GM21367 (cell line): ENCODE data around the gene EFTUD2.

Experiments
- ATAC-seq: cut with Tn5 transposase; IDR thresholded peaks from one replicate; pipeline ENCODE4 v1.9.1; 2021; ENCODE audit not compliant: unreplicated experiment

The EFTUD2 gene

DNA sequence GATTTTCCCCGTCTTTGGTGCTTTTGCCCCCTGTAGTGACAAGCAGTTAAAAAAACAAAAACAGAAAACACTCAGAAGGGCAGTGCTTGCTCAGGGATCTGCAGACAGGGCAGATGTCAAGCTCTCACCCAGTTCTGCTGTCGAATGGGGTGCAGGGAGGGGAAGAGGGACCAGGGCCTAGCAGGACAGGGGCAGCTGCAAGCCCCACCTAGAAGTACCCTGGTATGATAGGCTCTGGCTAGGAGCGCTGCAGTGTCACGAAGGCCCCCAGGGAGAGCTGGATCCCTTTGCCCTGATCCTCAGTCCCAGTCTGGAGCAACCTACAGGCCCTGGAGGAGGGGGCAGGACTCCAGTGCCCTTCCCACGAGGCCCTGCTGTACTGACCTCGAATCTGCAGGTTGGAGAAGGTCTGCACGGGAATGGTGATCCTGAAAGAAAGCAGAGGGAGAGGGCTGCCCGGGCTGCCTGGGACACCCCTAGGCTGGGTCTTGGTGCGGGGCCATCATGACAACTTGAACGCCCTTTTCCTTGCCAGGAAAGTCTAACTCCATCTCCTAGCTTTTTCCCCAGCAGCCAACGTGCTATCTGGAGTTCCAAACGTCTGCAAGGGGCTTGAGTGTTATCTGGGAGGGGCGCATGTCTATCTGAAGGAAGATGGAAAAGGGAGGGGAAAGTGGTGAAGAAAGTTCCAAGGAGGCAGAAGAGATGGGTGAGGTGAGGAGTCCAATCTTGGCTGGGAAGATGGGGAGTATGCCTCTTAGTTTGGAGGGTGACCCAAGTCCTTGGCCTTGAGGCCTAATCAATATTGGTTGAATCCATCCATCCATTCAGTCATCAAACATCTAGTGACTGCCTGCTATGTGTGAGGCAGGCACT lies 11.2 kb upstream of the EFTUD2 start:
- ATAC-seq: no peak

DNA sequence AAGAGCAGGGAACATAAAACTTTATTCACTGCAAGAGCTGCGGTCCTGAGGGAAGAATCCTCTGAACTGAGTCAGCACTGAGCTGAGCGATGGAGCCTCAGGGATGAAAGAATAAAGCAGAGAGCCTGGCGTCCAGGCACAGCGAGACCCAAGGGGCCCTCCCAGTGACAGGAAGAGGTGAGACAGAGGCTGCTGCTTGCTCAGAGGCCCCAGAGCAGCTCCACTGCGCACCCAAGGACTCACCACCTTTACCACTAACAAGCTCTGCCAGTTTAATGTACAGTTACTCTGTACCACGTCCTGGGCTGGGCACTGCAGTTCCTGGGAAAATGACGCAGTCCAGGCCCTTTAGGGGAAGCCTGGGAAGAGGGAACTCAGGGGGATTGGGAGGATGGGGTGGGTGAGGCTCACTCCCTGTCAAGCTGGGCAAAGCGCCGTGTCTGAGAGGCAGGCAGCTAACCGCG lies 10.5 kb upstream of the EFTUD2 start:
- no peak for ATAC-seq

GRCh38 chr17:44908761-44909326 lies 9.6 kb upstream of the EFTUD2 start:
- no peak for ATAC-seq

DNA sequence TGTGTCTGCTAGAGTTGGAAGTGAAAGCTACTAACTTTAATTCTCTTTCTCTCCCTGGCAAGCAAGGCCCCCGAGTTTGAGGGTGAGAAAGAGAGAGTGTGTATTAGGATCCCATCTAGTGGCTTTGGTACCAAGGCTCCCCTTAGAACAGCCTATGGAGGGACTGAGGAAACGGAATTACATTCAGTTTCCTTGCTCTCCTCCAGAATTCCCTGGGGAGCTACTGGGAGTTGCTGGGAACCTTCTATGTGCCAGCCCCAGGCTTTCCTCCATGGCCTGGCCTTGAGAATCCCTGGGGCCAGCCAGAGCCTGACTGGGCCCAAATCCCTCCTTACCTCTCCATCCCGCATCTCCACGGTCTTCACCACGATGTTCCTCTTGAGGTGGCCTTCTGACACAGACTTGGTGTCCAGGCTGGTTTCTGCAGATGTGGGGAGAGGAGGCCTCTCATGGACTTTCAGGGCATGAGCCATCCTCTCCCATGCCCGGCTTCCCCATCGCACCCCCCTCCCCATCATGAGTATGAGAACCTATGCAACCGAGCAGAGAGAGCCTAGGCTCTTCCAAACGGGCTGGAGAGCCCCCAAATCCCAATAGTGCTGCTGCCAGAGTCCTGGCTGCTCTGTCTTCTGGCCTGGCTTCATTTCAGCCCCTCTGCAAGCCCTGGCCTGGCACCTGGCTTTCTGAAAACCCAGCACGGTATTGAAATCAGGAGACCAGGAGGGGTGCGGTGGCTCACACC lies 8.7 kb upstream of the EFTUD2 start:
- no peak for ATAC-seq

DNA sequence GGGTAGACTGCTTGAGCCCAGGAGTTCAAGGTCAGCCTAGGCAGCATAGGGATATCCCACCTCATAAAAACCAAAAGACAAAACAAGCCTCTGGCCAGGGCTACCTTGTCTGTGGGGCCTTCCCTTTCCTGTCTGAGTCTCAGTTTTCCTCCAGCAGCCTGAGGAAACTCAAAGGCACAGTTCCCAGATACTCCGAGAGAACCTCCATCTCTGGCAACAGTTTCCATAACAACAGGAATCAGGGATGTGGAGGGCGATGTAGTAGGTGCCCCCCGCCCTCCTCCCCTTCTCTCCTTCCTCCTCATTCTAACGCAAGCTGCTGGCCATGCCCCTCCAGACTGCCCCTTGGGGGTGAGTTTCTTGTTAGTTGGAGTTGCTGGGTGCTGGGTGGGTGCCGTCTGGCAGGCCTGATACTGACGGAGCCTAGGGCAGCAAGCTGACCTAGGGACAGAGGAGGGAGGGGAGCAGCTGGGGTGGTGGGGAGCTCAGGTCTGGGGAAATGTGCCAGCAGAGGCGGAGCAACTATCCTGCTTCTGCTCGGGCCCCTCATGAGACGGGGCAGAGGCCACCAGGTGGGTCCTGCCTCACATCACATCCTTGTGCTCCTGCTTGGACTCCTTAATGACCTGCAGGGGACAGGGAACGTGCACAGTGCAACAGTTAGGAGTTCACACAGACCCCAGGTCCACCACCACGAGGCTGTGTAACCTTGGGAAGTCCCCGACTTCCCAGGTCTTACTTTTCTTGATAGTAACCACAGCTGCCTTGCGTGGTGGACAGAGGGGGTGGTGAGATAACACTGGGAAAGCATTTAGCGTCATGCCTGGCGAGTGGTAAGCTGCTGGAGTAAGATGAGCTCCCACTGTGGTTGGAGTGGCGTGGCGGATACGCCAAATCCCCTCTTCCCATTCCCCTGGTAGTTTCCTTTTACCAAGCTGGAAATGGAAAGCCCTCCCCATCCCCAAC lies 7.8 kb upstream of the EFTUD2 start:
- no peak for ATAC-seq

GRCh38 chr17:44906010-44906646 lies 6.9 kb upstream of the EFTUD2 start:
- ATAC-seq: no peak

GRCh38 chr17:44905006-44906000 lies 6.1 kb upstream of the EFTUD2 start:
- ATAC-seq: no peak

GRCh38 chr17:44904001-44904984 lies 5.0 kb upstream of the EFTUD2 start:
- no peak for ATAC-seq

DNA sequence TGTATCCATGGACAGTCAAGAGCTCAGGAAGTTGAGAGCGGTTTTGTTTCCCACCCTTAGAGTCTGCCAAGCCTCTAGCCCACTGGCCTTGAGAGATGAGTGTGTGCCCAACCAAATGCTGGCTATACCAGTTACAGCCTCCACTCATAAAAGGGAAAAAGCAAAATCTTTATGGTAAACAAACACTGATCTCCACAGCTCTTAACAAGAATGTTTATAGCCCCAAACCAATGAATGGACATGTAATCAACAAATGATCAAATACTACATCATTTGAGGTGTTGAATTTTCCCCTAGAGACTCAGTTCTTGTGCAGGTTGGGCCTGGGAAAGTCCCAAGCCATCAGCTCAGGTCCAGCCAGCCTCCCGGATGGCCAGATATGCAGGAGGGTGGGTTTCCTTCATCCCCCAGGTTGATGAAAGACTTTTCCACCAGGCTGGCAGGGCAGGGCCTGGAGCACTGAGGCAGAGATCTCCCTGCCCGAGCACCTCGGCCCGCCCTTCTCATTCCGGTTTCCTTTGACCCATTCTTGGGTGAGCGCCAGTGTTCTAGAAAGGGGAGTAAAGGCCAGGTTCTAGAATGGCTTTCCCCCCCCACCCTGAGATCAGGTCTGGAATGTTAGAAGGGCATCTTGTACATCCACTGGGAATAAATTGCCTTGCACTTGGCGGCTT lies 3.9 kb upstream of the EFTUD2 start:
- no peak for ATAC-seq

DNA sequence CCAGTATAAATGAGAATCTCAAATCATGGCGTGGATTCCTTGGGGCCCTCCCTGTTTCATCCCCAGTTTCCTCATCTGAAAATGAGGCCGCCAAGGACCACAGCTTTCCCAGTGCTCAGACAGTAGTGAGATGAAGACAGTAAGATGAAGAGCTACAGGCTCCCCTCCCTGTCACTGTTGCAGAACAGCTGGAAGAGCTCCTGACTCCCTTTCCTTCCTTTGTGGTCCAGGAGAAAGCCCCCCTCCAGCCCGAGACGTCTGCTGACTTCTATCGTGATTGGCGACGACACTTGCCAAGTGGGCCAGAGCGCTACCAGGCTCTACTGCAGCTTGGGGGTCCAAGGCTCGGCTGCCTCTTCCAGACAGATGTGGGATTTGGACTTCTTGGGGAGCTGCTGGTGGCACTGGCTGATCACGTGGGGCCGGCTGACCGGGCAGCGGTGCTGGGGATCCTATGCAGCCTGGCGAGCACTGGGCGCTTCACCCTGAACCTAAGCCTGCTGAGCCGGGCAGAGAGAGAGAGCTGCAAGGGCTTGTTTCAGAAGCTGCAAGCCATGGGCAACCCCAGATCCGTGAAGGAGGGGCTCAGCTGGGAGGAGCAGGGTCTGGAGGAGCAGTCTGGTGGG lies 3.0 kb upstream of the EFTUD2 start:
- ATAC-seq: no peak

- no peak for ATAC-seq
Observed at GRCh38 chr17:44901411-44901921, 2.2 kb upstream of the EFTUD2 start.

DNA sequence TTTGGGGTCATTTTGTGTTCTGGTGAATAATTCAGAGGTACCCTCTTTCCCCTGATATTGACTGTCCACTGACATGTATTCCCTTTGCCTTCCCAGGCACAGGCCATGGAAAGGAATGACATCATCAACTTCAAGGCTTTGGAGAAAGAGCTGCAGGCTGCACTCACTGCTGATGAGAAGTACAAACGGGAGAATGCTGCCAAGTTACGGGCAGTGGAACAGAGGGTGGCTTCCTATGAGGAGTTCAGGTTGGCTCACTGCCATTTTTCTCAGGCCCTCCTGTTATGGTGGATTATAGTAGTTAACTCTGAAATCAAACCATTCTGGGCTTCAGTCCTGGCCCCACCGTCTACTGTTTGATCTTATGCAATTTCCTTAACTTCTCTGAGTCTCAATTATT lies 1.6 kb upstream of the EFTUD2 start:
- ATAC-seq: no peak

- no peak for ATAC-seq
Observed at GRCh38 chr17:44898768-44899073, 524 bp downstream of the EFTUD2 start.

GRCh38 chr17:44894642-44895041 lies 4.6 kb downstream of the EFTUD2 start:
- ATAC-seq: no peak

GRCh38 chr17:44892250-44892649 lies 7.0 kb downstream of the EFTUD2 start:
- no peak for ATAC-seq

DNA sequence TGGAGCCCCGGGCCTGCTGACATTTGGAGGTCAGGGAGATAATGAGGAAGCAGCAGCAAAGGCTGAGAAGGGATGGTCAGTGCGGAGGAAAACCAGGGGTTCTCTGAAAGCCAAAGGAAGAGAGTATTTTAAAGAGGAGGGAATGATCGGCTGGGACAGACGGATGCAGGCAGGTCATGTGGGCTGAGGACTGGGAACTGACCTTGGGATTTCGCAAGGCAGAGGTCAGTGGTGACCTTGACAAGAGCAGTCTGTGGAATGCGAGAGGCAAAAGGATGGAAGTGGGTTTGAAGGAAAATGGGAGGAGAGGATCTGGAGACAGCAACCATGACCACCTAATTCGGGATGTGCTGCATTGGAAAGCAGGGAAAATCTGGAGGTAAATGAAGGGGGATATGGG lies 10.2 kb downstream of the EFTUD2 start:
- ATAC-seq: no peak
